Medulla oblongata (tissue), 1 donor: ENCODE measurements around the gene SIRT1.
A peak's percentile ranks its signal among the peaks of the same experiment; 100 is the strongest.
"Not testable (repeated sequence)": the region's sequence is repeated elsewhere in the genome, so short reads cannot be mapped to it uniquely, and the experiment has no call there.

Source experiments
- DNase-seq: peaks from one replicate; pipeline ENCODE4 v3.0.0-alpha.2; 2015; ENCODE audit errors: extremely low spot score

Gene SIRT1

DNA sequence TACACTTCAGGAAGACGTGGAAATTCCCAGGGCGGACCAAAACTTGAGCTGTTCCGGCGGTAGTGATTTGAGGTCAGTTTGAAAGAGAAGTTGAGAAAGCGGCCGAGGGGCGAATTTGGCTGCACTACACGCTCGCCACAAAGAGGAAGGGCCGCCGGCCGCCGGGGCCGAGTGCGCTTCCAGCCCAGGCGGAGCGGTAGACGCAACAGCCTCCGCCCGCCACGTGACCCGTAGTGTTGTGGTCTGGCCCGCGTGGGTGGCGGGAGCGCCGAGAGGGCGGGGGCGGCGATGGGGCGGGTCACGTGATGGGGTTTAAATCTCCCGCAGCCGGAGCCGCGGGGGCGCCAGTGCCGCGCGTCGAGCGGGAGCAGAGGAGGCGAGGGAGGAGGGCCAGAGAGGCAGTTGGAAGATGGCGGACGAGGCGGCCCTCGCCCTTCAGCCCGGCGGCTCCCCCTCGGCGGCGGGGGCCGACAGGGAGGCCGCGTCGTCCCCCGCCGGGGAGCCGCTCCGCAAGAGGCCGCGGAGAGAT lies at the start of gene SIRT1:
Gene SIRT1, plus strand, starts transcription at position 344 of the 529 bp plus-strand sequence. Its CDS starts 66 bp downstream, at position 410.
- peak; percentile 97 for DNase-seq

DNA sequence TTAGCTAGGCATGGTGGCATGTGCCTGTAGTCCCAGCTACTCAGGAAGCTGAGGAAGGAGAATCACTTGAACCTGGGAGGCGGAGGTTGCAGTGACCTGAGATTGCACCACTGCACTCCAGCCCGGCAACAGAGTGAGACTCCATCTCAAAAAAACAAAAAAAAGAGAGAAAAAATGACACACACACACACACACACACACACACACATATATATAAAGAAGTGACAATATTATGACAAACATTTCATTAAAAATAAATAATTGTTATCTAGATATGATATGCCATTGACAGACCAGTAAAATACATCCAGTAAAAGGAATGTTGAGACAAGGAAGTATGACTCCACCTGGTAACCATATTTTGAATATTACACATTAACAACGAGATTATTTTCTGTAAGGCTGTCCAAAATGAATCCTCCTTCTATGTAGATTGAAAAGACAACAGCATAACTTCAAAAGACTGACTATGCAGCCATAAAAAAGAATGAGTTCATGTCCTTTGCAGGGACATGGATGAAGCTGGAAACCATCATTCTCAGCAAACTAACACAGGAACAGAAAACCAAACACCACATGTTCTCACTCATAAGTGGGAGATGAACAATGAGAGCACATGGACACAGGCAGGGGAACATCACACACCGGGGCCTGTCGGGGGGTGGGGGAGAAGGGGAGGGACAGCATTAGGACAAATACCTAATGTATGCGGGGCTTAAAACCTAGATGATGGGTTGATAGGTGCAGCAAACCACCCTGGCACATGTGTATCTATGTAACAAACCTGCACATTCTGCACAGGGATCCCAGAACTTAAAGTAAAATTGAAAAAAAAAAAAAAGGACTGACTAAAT lies 48.7 kb upstream of the SIRT1 start:
- not testable (repeated sequence) for DNase-seq

DNA sequence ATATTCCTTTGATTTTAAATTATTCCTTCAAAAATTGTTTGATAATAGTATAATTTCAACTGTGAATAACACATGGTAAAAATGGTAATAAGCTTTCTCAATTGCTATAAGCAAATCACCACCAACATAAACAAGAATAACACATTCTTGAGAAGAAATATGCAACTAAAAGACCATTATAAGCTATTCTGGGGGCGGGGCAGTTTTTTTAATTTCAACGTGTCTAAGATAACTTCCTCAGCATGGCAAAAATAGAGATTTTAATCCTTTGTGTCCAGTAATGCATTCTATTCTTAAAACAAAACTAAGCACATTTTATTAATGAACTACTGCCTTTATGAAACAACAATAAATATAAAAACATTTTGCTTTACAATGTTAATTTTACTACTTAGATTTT lies 48.0 kb upstream of the SIRT1 start:
- no peak for DNase-seq

DNA sequence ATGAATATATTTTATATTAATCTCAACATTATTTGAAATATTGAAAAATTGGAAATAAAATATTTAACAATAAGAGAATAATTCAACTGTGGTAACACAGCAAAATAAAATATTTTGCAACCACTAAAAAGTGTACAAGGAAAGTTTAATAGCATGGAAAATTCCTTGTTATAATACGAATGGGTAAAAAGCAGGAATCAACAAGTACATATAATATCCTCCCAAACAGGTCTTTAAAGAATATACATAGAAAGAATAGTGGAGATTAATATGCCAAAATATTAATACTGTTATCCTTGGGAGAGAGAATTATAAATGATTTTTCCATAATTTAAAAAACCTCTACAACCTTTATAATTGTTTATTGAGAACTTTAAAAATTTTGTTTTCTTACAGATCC lies 47.5 kb upstream of the SIRT1 start:
- DNase-seq, result no peak

DNA sequence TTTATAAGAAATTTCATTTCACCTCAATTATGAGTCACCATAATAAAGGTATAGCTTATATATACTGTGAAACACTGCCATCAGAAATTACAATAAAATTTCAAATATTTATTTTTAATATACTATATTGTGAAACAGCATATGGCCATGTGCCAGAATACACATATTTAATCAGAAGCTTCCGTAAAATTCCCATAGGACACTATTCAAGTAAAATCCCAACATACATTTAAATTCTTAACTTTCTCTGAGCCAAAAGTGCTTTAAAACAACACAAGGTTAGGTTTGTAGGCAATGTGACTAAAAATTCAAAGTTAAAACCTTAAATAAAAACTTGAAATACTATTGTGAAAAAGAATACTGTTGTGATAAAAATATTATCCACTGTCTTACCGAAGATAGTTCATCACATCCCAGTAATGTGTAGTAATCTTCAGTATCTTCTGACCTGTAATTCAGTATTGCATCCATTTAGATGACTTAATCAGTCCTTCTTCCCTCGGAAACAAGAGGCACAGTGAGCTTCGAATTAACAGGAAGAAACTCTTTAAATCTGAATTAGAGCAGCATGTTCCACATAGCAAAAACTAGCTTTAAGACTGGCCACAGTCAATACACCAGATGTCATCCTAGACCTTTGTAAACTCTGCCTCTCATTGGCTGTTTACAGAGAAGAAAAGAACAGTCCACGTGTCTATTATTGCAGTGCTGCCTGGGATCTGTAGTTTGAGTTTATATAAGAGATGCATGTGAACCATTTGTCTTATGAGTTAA lies 46.7 kb upstream of the SIRT1 start, which contains the start of gene DNAJC12:
Gene DNAJC12, minus strand, starts transcription at position 648 of the 774 bp plus-strand sequence. Its CDS starts 177 bp downstream, at position 471.
- DNase-seq, result peak; percentile 91

DNA sequence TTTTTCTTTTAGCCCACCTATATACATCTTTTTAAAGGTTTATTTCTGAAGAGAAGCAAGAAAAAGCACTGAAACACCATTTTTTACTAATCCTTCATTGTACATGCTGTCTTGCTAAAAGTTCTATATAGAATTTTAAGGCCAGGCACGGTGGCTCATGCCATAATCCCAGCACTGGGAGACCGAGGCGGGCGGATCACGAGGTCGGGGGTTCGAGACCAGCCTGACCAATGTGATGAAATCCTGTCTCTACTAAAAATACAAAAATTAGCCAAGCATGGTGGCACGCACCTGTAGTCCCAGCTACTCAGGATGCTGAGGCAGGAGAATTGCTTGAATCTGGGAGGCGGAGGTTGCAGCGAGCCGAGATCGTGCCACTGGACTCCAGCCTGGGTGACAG lies 44.9 kb upstream of the SIRT1 start:
- DNase-seq, result not testable (repeated sequence)

DNA sequence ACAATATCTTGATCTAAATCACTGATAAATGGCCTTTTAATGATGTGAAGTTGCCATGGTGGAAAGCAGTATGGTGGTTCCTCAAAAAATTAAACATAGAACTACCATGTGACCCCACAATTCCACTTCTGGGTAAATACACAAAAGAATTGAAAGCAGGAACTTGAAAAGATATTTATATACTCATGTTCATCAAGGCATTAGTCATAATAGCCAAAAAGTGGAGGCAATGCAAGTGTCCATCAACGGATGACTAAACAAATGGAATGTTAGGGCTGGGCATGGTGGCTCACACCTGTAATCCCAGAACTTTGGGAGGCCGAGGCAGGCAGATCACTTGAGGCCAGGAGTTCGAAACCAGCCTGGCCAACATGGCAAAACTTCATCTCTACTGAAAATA lies 44.5 kb upstream of the SIRT1 start:
- DNase-seq, result no peak

DNA sequence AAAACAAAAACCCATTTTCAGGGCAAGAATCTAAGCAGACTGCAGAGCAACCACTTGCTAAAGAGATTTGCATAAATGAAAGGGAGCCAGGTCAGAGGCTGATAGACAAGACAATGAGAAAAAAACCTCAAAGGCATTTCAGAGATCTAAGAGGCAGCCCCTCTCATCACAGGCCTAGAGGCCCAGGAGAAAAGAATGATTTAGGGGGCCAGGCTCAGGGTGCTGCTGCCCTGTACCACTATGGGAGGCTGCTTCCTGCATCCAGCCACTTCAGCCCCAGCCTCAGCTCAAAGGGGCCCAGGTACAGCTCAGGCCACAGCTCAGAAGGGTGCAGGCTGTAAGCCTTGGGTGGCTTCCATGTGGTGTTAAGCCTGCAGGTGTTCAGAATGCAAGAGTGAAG lies 42.7 kb upstream of the SIRT1 start:
- DNase-seq, result no peak

DNA sequence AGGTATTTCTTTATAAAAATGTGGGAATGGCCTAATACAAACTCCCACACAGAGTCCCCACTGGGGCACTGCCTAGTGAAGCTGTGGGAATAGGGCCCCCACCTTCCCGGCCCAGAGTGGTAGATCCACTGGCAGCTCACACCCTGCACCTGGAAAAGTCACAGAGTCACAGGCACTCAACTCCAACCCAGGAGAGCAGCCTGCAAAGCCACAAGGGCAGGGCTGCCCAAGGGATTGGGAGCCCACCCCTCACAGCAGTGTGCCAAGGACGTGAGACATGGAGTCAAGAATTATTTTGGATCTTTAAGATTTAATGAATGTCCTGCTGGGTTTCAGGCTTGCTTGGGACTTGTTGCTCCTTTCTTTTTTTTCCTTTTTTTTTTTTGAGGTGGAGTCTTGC lies 41.2 kb upstream of the SIRT1 start:
- DNase-seq, result no peak

DNA sequence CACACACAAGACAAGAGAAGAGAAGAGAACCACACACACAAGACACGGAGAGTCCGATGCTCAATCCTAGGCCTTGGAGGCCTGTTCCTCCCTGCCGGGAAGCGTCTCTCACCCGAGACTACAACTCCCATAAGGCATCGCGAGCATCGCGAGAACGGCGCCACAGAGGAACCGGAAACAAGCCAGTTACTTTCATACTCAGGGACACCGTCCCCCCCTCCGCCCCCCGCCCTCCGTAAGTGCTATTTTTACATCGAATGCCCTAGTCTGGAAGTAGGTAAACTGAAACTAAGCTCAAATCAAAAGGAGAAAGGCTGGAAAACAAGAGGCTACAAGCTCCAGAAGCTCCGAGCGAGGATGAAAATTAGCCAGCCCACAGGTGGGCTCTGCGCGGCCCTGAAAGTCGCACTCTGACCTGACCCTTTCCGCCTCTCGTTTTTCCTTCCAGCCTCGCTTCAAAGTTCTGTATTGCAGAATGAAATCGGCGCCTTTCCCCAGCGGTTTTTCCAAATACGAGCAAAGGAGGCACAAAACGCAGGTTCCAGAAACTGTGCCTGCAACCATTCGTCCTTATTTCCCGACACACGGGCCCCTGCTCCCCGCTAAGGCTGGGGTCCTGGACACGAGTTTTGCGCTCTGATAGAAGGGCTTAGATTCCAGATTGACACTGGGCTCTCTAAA lies 35.0 kb upstream of the SIRT1 start:
- peak; percentile 97 for DNase-seq

DNA sequence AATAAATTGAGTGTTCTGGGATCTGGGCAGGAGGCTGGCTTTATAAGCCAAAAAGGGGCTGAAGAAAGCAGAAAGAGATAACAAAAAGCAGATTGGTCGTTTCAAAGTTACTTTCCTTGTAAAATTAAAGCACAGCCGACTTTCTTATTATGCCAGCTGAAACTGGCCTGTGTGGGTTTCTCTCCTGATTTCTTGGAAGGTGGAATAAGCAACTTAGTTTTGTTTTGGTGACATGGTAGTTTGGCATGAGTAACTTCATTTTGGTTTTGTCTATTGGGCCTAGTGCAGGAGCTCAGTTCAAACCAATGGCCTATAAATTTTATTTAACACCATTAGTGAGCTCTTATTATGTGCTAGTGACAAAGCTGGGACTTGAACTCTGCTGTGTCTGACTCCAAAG lies 33.3 kb upstream of the SIRT1 start:
- no peak for DNase-seq

DNA sequence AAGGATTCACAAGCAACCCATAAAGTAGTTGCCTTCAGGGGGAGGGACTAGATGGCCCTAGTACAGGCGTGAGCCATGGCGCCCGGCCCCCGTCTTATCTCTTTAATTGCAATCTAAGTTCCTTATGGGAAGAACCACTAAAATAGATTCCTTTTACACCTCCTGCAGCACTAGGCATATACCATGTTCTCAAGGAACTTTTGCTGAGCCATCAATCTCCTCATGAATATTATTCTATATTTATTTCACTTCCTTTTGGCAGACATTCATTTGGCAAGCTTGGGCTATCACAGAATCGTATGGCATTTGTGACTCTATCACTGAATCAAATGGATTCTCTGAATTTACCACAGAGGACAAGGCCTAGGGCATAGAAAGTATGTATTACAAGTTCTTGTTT lies 31.7 kb upstream of the SIRT1 start:
- DNase-seq, result no peak

DNA sequence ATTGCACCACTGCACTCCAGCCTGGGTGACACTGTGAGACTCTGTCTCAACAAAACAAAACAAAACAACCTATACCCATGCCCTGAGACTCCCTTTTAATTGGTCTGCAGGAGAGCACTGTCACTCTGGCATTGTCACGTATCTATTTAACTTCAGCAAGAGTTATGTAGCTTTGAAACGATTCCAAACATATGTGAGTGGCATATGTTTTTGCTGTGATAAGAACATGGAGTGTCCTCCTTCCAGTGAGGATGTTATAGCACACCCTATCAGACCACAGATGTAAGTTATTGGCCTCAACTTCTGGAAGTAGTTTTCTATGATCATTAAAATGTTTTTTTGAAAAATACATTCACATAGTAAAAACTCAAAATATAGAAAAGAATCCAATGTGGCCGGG lies 30.9 kb upstream of the SIRT1 start:
- DNase-seq, result no peak

DNA sequence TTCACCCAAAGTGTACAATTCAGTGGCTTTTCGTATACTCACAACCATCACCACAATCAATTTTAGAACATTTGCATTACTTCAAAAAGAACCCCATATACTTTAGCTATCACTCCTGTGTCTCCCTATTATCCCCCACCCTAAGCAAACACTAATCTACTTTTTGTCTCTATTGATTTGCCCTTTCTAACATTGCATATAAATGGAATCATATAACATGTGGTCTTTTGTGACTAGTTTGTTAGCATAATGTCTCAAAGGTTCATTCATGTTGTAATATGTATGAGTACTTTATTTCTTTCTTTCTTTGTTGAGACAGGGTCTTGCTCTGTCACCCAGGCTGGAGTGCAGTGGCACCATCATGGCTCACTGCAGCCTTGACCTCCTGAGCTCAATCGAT lies 25.5 kb upstream of the SIRT1 start:
- DNase-seq, result no peak

DNA sequence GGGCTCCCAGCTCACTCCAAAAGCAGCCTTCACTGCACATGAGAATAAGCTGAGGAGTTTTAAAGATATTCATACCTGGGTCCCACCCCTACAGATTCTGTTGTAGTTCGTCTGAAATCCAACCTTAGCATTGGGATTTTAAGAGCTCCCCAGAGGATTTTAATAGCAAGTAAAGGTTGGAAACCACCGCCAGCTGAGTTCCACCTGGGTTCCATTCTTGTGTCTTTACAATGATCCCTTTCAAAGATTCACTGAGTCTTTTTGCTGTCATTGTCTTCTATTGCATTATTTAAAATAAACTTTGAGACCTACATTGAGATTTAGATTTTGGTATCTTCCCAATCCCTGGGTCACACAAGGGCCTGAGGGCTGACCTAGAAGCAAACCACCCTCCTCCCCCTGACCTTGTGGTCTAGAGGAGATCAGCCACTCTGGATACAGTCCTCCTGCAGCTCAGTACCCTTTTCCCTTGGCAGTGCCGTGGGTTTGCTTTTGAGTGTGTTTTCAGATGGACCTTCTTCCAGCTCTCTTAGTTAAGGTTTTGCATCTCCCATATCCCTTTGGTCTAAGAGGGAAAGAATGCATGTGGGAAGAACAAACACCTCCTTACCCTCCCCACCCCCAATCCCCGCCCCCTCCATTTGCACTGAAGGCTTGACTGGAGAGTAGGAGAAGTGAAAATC lies 22.6 kb upstream of the SIRT1 start:
- no peak for DNase-seq

DNA sequence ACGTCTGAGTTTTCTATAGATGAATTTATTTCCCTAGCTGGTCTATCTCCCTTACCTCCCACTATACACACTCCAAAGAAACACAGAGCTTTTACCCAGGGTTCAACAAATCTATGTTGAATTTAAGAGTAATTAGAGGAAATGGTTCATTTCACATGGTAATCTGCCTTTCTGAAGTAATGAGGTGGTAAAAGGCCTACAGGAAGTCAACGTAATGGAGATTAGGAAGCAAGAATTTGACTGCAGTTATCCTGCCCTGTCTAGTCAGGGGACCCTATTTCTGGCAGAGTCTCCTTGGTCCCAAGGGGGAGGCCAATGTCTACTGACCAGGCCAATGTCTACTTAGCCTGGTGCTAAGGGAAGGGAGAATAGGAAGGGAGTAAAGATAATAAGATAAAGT lies 21.4 kb upstream of the SIRT1 start:
- no peak for DNase-seq

DNA sequence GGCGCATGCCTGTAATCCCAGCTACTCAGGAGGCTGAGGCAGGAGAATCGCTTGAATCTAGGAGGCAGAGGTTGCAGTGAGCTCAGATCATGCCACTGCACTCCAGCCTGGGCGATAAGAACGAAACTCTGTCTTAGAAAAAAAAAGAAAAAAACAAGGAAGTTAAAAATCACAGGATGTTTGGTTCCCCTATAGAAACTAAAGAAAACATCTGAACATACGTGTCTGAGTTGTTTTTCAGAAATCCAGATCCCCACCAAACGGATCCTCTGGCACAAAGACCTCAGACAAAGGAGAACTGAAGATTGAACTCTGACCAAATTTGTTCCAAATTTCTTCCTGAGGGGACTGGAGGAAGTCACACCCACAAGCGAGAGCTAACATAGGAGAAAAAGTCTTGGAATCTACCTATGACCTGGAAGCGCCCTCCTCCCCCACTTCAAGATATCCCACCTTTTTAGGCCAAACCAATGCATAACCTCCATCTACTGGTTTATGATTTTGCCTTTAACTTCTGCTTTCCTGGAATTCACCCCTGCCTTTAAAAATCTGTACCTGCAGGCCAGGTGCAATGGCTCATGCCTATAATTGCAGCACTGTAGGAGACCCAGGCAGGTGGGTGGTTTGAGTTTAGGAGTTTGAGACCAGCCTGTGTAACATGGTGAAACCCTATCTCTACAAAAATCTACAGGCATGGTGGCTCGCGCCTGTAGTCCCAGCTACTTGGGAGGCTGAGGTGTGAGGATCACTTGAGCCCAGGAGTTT lies 19.7 kb upstream of the SIRT1 start:
- peak; percentile 42 for DNase-seq

DNA sequence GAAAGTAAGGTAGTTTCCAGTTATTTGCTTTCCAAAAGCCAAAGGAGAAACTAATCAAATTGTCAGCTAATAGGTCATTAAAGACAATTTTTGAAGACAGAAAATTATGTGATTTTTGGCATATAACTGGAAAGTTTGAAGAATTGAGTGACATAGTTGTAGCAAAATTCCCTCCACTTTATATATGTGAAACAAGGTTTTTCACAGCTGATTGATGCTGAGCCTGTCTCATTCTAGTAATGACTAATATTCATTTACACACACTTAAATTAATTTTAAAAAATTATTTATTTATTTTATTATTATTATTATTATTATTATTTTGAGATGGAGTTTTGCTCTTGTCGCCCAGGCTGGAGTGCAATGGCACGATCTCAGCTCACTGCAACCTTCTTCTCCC lies 16.3 kb upstream of the SIRT1 start:
- DNase-seq, result no peak

DNA sequence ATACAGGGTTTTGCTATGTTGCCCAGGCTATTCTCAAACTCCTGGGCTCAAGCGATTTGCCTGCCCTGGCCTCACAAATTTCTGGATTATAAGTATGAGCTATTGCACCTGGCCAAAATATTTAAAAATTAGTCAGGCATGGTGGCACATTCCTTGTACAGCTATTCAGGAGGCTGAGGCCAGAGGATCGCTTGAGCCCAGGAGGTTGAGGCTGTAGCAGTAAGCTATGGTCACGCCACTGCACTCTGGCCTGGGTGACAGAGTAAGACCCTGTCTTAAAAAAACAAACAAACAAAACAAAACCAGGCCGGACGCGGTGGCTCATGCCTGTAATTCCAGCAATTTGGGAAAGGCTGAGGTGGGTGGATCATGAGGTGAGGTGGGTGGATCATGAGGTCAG lies 14.5 kb upstream of the SIRT1 start:
- no peak for DNase-seq

DNA sequence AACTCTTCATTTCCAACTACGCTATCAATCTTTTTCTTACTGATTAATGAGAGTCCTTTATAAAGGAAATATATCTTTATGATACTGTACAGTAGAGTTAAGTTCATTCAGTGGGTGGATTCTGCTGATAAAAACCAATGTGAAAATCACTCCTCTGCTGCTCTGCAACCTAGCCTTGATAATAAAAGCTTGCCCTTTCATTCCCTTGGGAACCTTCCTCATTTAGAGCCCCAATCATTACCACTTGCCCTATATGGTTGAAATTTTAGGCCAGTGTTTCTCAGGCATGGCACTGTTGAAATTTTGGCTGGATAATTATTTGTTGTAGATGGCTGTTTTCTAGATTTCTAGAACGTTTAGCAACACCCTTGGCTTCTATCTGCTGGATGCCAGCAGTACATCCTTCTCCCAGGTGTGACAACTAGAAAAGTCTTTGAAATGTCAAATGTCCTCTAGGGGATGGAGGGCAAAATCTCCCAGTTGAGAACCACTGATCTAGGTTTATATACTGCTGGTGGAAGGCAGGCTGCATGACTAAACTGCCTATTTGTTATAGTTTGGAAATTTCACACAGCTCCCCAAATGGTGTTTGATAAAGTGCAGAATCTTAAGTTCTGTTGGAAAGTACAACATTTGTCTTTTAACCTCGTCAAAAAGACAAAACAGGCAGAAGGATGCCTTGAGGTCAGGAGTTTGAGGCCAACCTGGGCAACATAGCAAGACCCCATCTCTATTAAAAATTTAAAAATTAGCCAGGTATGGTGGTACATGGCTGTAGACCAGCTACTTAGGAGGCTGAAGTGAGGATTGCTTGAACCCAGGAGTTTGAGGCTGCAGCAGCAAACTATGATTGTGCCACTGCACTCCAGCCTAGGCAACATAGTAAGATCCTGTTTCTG lies 8.9 kb upstream of the SIRT1 start:
- DNase-seq, result no peak
